Right lobe of liver (tissue), 6 donors: Measurements from ENCODE around the gene PTF1A. TPM values are rescaled to one million over a fixed set of nuclear protein-coding genes. Genes with fewer than 3 reads are reported as not detected.

Experiments
- ATAC-seq, 4 donors: fragments of 200-7000 bp; cut with Tn5 transposase; one replicate each; pipeline ENCODE4 v1.9.1; 2020; ENCODE audit warnings: mild to moderate bottlenecking in 4 of 4, moderate library complexity in 4 of 4
- DNase-seq, 3 donors: peaks; one replicate each; pipeline ENCODE4 v3.0.0-alpha.2; 2020
- H3K27ac ChIP-seq, 3 donors: fragments of 200-600 bp; one replicate each; pipeline ENCODE4 v1.8.0; 2022
- H3K27me3 ChIP-seq, 2 donors: fragments of 200-600 bp; one replicate each; pipeline ENCODE4 v1.8.0; 2022
- H3K36me3 ChIP-seq, 4 donors: fragments of 200-600 bp; sonication (generic) in 1 of 4; one replicate each; pipeline versions ENCODE4 v1.5.1 to v1.8.0; 2017 to 2022; ENCODE audit warnings: control low read depth in 1 of 4
- H3K4me1 ChIP-seq, 4 donors: fragments of 200-600 bp; sonication (generic) in 1 of 4; one replicate each; pipeline versions ENCODE4 v1.5.1 to v1.8.0; 2017 to 2022; ENCODE audit warnings: control low read depth in 1 of 4
- H3K4me3 ChIP-seq, 3 donors: fragments of 200-600 bp; one replicate each; pipeline ENCODE4 v1.8.0; 2022
- H3K9me3 ChIP-seq, 4 donors: fragments of 200-600 bp; sonication (generic) in 1 of 4; one replicate each; pipeline versions ENCODE4 v1.5.1 to v1.8.0; 2017 to 2022; ENCODE audit warnings: control low read depth in 1 of 4
- CTCF ChIP-seq, 4 donors: fragments of 200-600 bp in 3 of 4; fragments of 450-650 bp in 1 of 4; IDR thresholded peaks; one replicate each; pipeline versions ENCODE4 v1.5.1 to v1.8.0; 2016 to 2022; ENCODE audit warnings: antibody characterized with exemption in 4 of 4, mild to moderate bottlenecking in 2 of 4
- POLR2A ChIP-seq: fragments of 450-650 bp; IDR thresholded peaks from one replicate; pipeline ENCODE4 v1.6.1; 2017; ENCODE audit warnings: antibody characterized with exemption, mild to moderate bottlenecking
- WGBS: methylation state at CpG from one replicate; pipeline ENCODE4 v1.1.6; 2018; ENCODE audit warnings: low coverage, low lambda C conversion rate; ENCODE audit not compliant: insufficient coverage; ENCODE audit errors: missing lambda C conversion rate; 5-methylcytosine and 5-hydroxymethylcytosine counted together
- intact Hi-C, 2 donors: fragments of 100-400 bp; cut with DNase I; formaldehyde crosslinking; loops; one replicate each; pipeline versions ENCODE4 v1.11.2 to v1.14.1; 2022
- total RNA-seq, 6 experiments: library from RNA; depleted of rRNA in 2 of 6; stranded (reverse); fragments of >200 nt in 2 of 6; fragmentation: NEBNext Ultra II Directional in 3 of 6; extraction: Animal tissue kit (Norgen Biotek cat#: 25700) in 3 of 6; gene quantifications; one replicate each; pipeline versions ENCODE4 v1.1.0 to v1.2.4, GENCODE V29; 2016 to 2023
- donor health status: DM: no; HTN: yes; CAD: no.
- donor health status: DM: no; HTN: no; CAD: no.
- donor health status: DM: no; HTN: no; CAD: no.
- donor health status: DM: no; HTN: yes; CAD: no.
- donor health status: DM: no; HTN: yes; CAD: no.

PTF1A gene
- total RNA-seq, 6 experiments from 2014 or later: not detected

- Histone ChIP-seq H3K27me3 (peaks cover 8 to 18% of the 10 kb centered on the region in 2 donors), H3K4me3 (no peak overlapping the region), H3K4me1 (no peaks in the 10 kb centered on the region), H3K9me3 (no peaks in the 10 kb centered on the region), H3K27ac (no peak overlapping the region), H3K36me3 (no peaks in the 10 kb centered on the region)
- 18% methylated on average over 26 of the region's 29 CpGs for whole genome bisulfite sequencing
- no peak for ATAC-seq
- intact Hi-C loops: no loop called here
- DNase-seq: no peak
- TF ChIP-seq CTCF (IDR thresholded peaks at IDR 0.05) (no peak), POLR2A (no peak)
Observed at GRCh38 chr10:23203369-23204325, 11.5 kb downstream of the PTF1A start.

GRCh38 chr10:23204773-23205172, 12.7 kb downstream of the PTF1A start:
- peaks cover under 1 to 18% of the 10 kb centered on the region in 2 donors for H3K27me3 ChIP-seq
- no peaks in the 10 kb centered on the region for H3K4me1 ChIP-seq
- no peak for DNase-seq
- ATAC-seq: no peak
- no peak overlapping the region for H3K27ac ChIP-seq
- no peaks in the 10 kb centered on the region for H3K9me3 ChIP-seq
- H3K36me3 ChIP-seq: no peaks in the 10 kb centered on the region
- no peak for TF ChIP-seq POLR2A
- TF ChIP-seq CTCF (IDR thresholded peaks at IDR 0.05): no peak
- intact Hi-C loops: no loop called here
- 11% methylated on average over 10 of the region's 10 CpGs for WGBS
- no peak overlapping the region for H3K4me3 ChIP-seq

GRCh38 chr10:23205972-23206642, 14.0 kb downstream of the PTF1A start:
- Histone ChIP-seq H3K4me1 (no peaks in the 10 kb centered on the region), H3K9me3 (no peaks in the 10 kb centered on the region), H3K36me3 (no peaks in the 10 kb centered on the region), H3K27ac (no peak overlapping the region), H3K27me3 (peaks cover 0 to 18% of the 10 kb centered on the region in 2 donors), H3K4me3 (no peak overlapping the region)
- ATAC-seq (no peak), DNase-seq (no peak)
- no peak for TF ChIP-seq POLR2A
- no peak for TF ChIP-seq CTCF (IDR thresholded peaks at IDR 0.05)
- WGBS: 26% methylated on average over 3 of the region's 3 CpGs
- intact Hi-C loops: no loop called here

- 73% methylated on average over 1 of the region's 1 CpG for WGBS
- intact Hi-C loops: no loop called here
- no peak for TF ChIP-seq CTCF (IDR thresholded peaks at IDR 0.05)
- TF ChIP-seq POLR2A: no peak
Observed at GRCh38 chr10:23217471-23217870, 25.4 kb downstream of the PTF1A start.

More at GRCh38 chr10:23217471-23217870, 25.4 kb downstream of the PTF1A start:
- Histone ChIP-seq H3K36me3 (no peaks in the 10 kb centered on the region), H3K4me3 (no peak overlapping the region), H3K27ac (no peak overlapping the region), H3K9me3 (no peaks in the 10 kb centered on the region), H3K27me3 (no peaks in the 10 kb centered on the region), H3K4me1 (no peaks in the 10 kb centered on the region)
- DNase-seq (no peak), ATAC-seq (no peak)
